ENCODE measurements around the gene FAM83F.

The FAM83F gene

GRCh38 chr22:40014667-40015248 is 20.0 kb downstream of the FAM83F start:
- 100% methylated on average over 4 of the region's 5 CpGs for WGBS (ENCODE audit: insufficient coverage)

GRCh38 chr22:40015358-40015976 is 20.7 kb downstream of the FAM83F start:
- Histone ChIP-seq H3K27me3 (replicated peaks in 2 of 5; ENCODE audit: control insufficient read depth in 4 of 5, insufficient read depth in 5 of 5, low read length in 4 of 5) (peaks cover 0 to 20% (median 13%) of the 10 kb centered on the region in 5 experiments), H3K4me3 (ENCODE audit: control insufficient read depth in 1 of 7, extremely low read depth in 1 of 7, insufficient read depth in 4 of 7, low read depth in 2 of 7, low read length in 6 of 7) (no peak overlapping the region), H3K4me1 (ENCODE audit: control extremely low read depth in 1 of 4, control insufficient read depth in 4 of 4, insufficient read depth in 4 of 4, low read length in 3 of 4) (no peaks in the 10 kb centered on the region), H3K36me3 (ENCODE audit: control insufficient read depth in 4 of 4, insufficient read depth in 4 of 4, low read length in 3 of 4) (no peaks in the 10 kb centered on the region), H3K27ac (ENCODE audit: insufficient read depth in 1 of 2, low read depth in 1 of 2, low read length in 2 of 2, poor library complexity in 1 of 2, severe bottlenecking in 2 of 2) (no peak overlapping the region), H3K9me3 (ENCODE audit: control extremely low read depth in 1 of 5, control insufficient read depth in 4 of 5, insufficient read depth in 2 of 5, low read depth in 1 of 5, low read length in 4 of 5) (no peaks in the 10 kb centered on the region)
- WGBS (ENCODE audit: insufficient coverage) = 96% methylated on average over 7 of the region's 10 CpGs
- CTCF ChIA-PET = no interaction called here
- no peak for DNase-seq
- POLR2A ChIA-PET = no interaction called here

More at GRCh38 chr22:40014667-40015248, 20.0 kb downstream of the FAM83F start:
- Histone ChIP-seq H3K36me3 (ENCODE audit: control insufficient read depth in 4 of 4, insufficient read depth in 4 of 4, low read length in 3 of 4) (no peaks in the 10 kb centered on the region), H3K4me1 (ENCODE audit: control extremely low read depth in 1 of 4, control insufficient read depth in 4 of 4, insufficient read depth in 4 of 4, low read length in 3 of 4) (no peaks in the 10 kb centered on the region), H3K9me3 (ENCODE audit: control extremely low read depth in 1 of 5, control insufficient read depth in 4 of 5, insufficient read depth in 2 of 5, low read depth in 1 of 5, low read length in 4 of 5) (no peaks in the 10 kb centered on the region), H3K4me3 (ENCODE audit: control insufficient read depth in 1 of 7, extremely low read depth in 1 of 7, insufficient read depth in 4 of 7, low read depth in 2 of 7, low read length in 6 of 7) (no peak overlapping the region), H3K27ac (ENCODE audit: insufficient read depth in 1 of 2, low read depth in 1 of 2, low read length in 2 of 2, poor library complexity in 1 of 2, severe bottlenecking in 2 of 2) (no peak overlapping the region), H3K27me3 (replicated peaks in 2 of 5; ENCODE audit: control insufficient read depth in 4 of 5, insufficient read depth in 5 of 5, low read length in 4 of 5) (peaks cover 0 to 27% (median 19%) of the 10 kb centered on the region in 5 experiments)
- ChIA-PET CTCF (no interaction called here), POLR2A (no interaction called here)
- DNase-seq = no peak

DNA sequence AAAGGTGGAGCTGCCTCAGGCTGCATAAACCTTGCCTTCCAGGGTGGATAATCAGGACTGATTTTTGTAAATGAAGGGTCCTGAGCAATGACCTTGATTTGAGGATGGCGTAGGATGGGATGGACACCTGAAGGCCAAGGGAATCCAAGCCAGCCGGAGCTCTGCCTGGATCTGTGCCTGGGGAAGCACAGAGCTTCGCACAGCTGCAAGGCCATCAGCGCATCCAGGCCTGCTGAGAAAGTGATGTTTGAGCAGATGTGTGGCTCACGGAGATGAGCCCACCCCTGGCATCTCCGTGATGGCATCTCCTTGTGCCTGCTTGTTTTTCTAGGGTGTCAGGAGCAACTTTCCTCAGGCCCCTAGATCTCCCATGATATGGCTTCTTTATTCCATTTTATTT is 23.3 kb downstream of the FAM83F start:
- ChIA-PET CTCF (interaction anchor here (1.2 to 1.5 kb wide), 2 partner anchors 24 to 47 kb away, joined by 3 read pairs; no protein-coding TSS in a partner anchor), POLR2A (no interaction called here)
- DNase-seq = no peak
- H3K36me3 ChIP-seq (ENCODE audit: control insufficient read depth in 4 of 4, insufficient read depth in 4 of 4, low read length in 3 of 4) = no peaks in the 10 kb centered on the region
- WGBS (ENCODE audit: insufficient coverage) = 100% methylated on average over 2 of the region's 6 CpGs
- H3K4me3 ChIP-seq (ENCODE audit: control insufficient read depth in 1 of 7, extremely low read depth in 1 of 7, insufficient read depth in 4 of 7, low read depth in 2 of 7, low read length in 6 of 7) = no peak overlapping the region
- H3K4me1 ChIP-seq (ENCODE audit: control extremely low read depth in 1 of 4, control insufficient read depth in 4 of 4, insufficient read depth in 4 of 4, low read length in 3 of 4) = no peaks in the 10 kb centered on the region
- no peaks in the 10 kb centered on the region for H3K9me3 ChIP-seq (ENCODE audit: control extremely low read depth in 1 of 5, control insufficient read depth in 4 of 5, insufficient read depth in 2 of 5, low read depth in 1 of 5, low read length in 4 of 5)
- H3K27ac ChIP-seq (ENCODE audit: insufficient read depth in 1 of 2, low read depth in 1 of 2, low read length in 2 of 2, poor library complexity in 1 of 2, severe bottlenecking in 2 of 2) = no peak overlapping the region
- peaks cover 0 to 7% (median 6%) of the 10 kb centered on the region in 5 experiments for H3K27me3 ChIP-seq (replicated peaks in 2 of 5; ENCODE audit: control insufficient read depth in 4 of 5, insufficient read depth in 5 of 5, low read length in 4 of 5)

DNA sequence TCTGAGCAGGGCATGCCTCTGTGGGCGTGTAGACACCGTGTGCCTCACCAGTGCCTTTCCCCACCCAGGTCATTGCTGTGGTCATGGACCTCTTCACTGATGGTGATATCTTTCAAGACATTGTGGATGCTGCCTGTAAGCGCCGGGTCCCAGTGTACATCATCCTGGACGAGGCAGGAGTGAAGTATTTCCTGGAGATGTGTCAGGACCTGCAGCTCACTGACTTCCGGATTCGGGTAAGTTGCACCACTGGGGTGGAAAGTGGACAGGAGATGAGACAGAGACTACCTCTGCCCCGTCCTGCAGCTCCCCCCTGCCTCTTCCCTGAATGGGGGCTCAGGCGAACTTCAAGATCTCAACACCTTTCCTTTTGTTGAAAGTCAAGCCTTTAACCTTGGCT is 24.3 kb downstream of the FAM83F start:
- Histone ChIP-seq H3K4me1 (ENCODE audit: control extremely low read depth in 1 of 4, control insufficient read depth in 4 of 4, insufficient read depth in 4 of 4, low read length in 3 of 4) (no peaks in the 10 kb centered on the region), H3K4me3 (ENCODE audit: control insufficient read depth in 1 of 7, extremely low read depth in 1 of 7, insufficient read depth in 4 of 7, low read depth in 2 of 7, low read length in 6 of 7) (no peak overlapping the region), H3K27ac (ENCODE audit: insufficient read depth in 1 of 2, low read depth in 1 of 2, low read length in 2 of 2, poor library complexity in 1 of 2, severe bottlenecking in 2 of 2) (no peak overlapping the region), H3K9me3 (ENCODE audit: control extremely low read depth in 1 of 5, control insufficient read depth in 4 of 5, insufficient read depth in 2 of 5, low read depth in 1 of 5, low read length in 4 of 5) (no peaks in the 10 kb centered on the region), H3K36me3 (ENCODE audit: control insufficient read depth in 4 of 4, insufficient read depth in 4 of 4, low read length in 3 of 4) (no peaks in the 10 kb centered on the region), H3K27me3 (replicated peaks in 2 of 5; ENCODE audit: control insufficient read depth in 4 of 5, insufficient read depth in 5 of 5, low read length in 4 of 5) (peaks cover 0 to 14% (median 5%) of the 10 kb centered on the region in 5 experiments)
- CTCF ChIA-PET = interaction anchor here (1.2 kb wide), 1 partner anchor 25 kb away, joined by 3 read pairs; no protein-coding TSS in a partner anchor
- POLR2A ChIA-PET = no interaction called here
- WGBS (ENCODE audit: insufficient coverage) = 86% methylated on average over 8 of the region's 9 CpGs
- no peak for DNase-seq

- H3K4me3 ChIP-seq (ENCODE audit: control insufficient read depth in 1 of 7, extremely low read depth in 1 of 7, insufficient read depth in 4 of 7, low read depth in 2 of 7, low read length in 6 of 7) = no peak overlapping the region
- H3K9me3 ChIP-seq (ENCODE audit: control extremely low read depth in 1 of 5, control insufficient read depth in 4 of 5, insufficient read depth in 2 of 5, low read depth in 1 of 5, low read length in 4 of 5) = no peaks in the 10 kb centered on the region
- H3K4me1 ChIP-seq (ENCODE audit: control extremely low read depth in 1 of 4, control insufficient read depth in 4 of 4, insufficient read depth in 4 of 4, low read length in 3 of 4) = peaks cover 0 to 4% (median 4%) of the 10 kb centered on the region in 4 experiments
- CTCF ChIA-PET = interaction anchor here (0.7 to 8.9 kb wide), 6 partner anchors 8 to 484 kb away, joined by 3 to 85 read pairs (median 4); no protein-coding TSS in a partner anchor
- no peak for DNase-seq
- H3K36me3 ChIP-seq (ENCODE audit: control insufficient read depth in 4 of 4, insufficient read depth in 4 of 4, low read length in 3 of 4) = no peaks in the 10 kb centered on the region
- WGBS (ENCODE audit: insufficient coverage) = 94% methylated on average over 5 of the region's 7 CpGs
- H3K27ac ChIP-seq (ENCODE audit: insufficient read depth in 1 of 2, low read depth in 1 of 2, low read length in 2 of 2, poor library complexity in 1 of 2, severe bottlenecking in 2 of 2) = no peak overlapping the region
- POLR2A ChIA-PET = no interaction called here
- H3K27me3 ChIP-seq (replicated peaks in 2 of 5; ENCODE audit: control insufficient read depth in 4 of 5, insufficient read depth in 5 of 5, low read length in 4 of 5) = peaks cover 0 to 14% (median 4%) of the 10 kb centered on the region in 5 experiments
Observed at GRCh38 chr22:40020956-40021355, 26.2 kb downstream of the FAM83F start.

DNA sequence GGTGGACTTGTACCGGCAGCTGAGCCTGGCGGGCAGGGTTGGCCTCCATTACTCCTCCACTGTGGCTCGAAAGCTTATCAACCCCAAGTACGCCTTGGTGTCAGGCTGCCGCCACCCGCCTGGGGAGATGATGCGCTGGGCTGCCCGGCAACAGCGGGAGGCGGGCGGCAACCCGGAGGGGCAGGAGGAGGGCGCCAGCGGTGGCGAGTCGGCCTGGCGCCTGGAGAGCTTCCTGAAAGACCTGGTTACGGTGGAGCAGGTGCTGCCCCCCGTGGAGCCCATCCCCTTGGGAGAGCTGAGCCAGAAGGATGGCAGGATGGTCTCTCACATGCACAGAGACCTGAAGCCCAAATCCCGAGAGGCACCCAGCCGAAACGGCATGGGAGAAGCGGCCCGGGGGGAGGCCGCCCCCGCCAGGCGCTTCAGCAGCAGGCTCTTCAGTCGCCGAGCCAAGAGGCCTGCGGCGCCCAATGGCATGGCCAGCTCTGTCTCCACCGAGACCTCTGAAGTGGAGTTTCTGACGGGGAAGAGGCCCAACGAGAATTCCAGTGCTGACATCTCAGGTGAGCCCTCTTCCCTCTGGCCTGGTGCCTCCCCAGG is 26.7 kb downstream of the FAM83F start:
- no peaks in the 10 kb centered on the region for H3K36me3 ChIP-seq (ENCODE audit: control insufficient read depth in 4 of 4, insufficient read depth in 4 of 4, low read length in 3 of 4)
- WGBS (ENCODE audit: insufficient coverage) = 95% methylated on average over 30 of the region's 34 CpGs

More for the DNA sequence above, 26.7 kb downstream of the FAM83F start:
- H3K4me1 ChIP-seq (ENCODE audit: control extremely low read depth in 1 of 4, control insufficient read depth in 4 of 4, insufficient read depth in 4 of 4, low read length in 3 of 4) = peaks cover 0 to 4% (median 4%) of the 10 kb centered on the region in 4 experiments
- ChIA-PET POLR2A (no interaction called here), CTCF (interaction anchor here (0.7 to 8.9 kb wide), 9 partner anchors 9 to 485 kb away, joined by 3 to 85 read pairs (median 3); no protein-coding TSS in a partner anchor)
- H3K4me3 ChIP-seq (ENCODE audit: control insufficient read depth in 1 of 7, extremely low read depth in 1 of 7, insufficient read depth in 4 of 7, low read depth in 2 of 7, low read length in 6 of 7) = no peak overlapping the region
- H3K27ac ChIP-seq (ENCODE audit: insufficient read depth in 1 of 2, low read depth in 1 of 2, low read length in 2 of 2, poor library complexity in 1 of 2, severe bottlenecking in 2 of 2) = no peak overlapping the region
- DNase-seq = peak in 1 of 3 donors; percentile 22
- H3K27me3 ChIP-seq (replicated peaks in 2 of 5; ENCODE audit: control insufficient read depth in 4 of 5, insufficient read depth in 5 of 5, low read length in 4 of 5) = peaks cover 0 to 14% (median 4%) of the 10 kb centered on the region in 5 experiments
- no peaks in the 10 kb centered on the region for H3K9me3 ChIP-seq (ENCODE audit: control extremely low read depth in 1 of 5, control insufficient read depth in 4 of 5, insufficient read depth in 2 of 5, low read depth in 1 of 5, low read length in 4 of 5)

Measured in common myeloid progenitor, CD34-positive (primary cell).